ENCODE data around the gene A1BG. TPM values are rescaled to one million over a fixed set of nuclear protein-coding genes. Genes with fewer than 3 reads are reported as not detected.

The A1BG gene
- total RNA-seq, 1 experiment from 2014 or later, result 47.4 TPM

DNA sequence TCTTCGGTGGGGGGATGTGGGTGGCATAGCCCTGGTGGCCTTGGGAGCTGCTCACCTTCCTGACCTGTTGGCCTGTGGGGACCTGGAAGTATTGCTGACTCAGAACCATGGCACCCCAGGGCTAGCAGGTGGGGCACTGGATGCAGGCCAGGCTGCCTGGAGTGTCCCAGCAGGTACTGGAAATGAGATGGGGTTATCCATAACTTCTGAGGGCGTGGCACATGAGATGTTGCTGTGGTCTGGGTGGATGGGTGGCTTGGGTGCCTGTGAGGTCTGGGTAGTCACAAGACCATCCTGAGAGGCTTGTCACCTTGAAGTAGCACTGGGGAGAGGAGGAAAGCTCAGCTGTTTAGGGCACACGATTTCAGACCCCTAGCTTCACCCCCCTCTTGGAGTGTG lies 41.5 kb upstream of the A1BG start:
- H3K36me3 ChIP-seq (ENCODE audit: control insufficient read depth, insufficient read depth, low read length), result peaks cover 16% of the 10 kb centered on the region
- POLR2A ChIA-PET, result interaction anchor here (0.6 kb wide), 1 partner anchor 733 kb away, joined by 3 read pairs; no protein-coding TSS in a partner anchor
- H3K4me3 ChIP-seq (ENCODE audit: low read depth in 2 of 2, low read length in 2 of 2), result no peak overlapping the region
- H3K27me3 ChIP-seq (ENCODE audit: control insufficient read depth, insufficient read depth, low read length), result no peaks in the 10 kb centered on the region
- H3K4me1 ChIP-seq (ENCODE audit: control insufficient read depth, insufficient read depth, low read length), result peaks cover 17% of the 10 kb centered on the region
- DNase-seq (ENCODE audit: low read depth, low spot score), result no peak
- in situ Hi-C loops (cut with HindIII; ENCODE audit: low pct_unique_long_range_greater_than_20kb, low sequenced_read_pairs), result no loop called here
- no peak overlapping the region for H3K27ac ChIP-seq (ENCODE audit: low read length)
- TF ChIP-seq SIN3A (IDR thresholded peaks at IDR 0.05; ENCODE audit: borderline replicate concordance, insufficient read depth, low read depth, low read length), result peak; percentile 14; the same call in 1 of the 2 replicates
- TF ChIP-seq, protein P1, sequence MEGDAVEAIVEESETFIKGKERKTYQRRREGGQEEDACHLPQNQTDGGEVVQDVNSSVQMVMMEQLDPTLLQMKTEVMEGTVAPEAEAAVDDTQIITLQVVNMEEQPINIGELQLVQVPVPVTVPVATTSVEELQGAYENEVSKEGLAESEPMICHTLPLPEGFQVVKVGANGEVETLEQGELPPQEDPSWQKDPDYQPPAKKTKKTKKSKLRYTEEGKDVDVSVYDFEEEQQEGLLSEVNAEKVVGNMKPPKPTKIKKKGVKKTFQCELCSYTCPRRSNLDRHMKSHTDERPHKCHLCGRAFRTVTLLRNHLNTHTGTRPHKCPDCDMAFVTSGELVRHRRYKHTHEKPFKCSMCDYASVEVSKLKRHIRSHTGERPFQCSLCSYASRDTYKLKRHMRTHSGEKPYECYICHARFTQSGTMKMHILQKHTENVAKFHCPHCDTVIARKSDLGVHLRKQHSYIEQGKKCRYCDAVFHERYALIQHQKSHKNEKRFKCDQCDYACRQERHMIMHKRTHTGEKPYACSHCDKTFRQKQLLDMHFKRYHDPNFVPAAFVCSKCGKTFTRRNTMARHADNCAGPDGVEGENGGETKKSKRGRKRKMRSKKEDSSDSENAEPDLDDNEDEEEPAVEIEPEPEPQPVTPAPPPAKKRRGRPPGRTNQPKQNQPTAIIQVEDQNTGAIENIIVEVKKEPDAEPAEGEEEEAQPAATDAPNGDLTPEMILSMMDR (IDR thresholded peaks at IDR 0.05), result no peak
- ATAC-seq, result peak; percentile 10; the same call in 1 of the 2 replicates
- BruUV-seq (replicated peaks), result no TSS peak
- CTCF ChIA-PET, result no interaction called here
- no peaks in the 10 kb centered on the region for H3K9me3 ChIP-seq (ENCODE audit: control insufficient read depth, insufficient read depth, low read depth, low read length)
- intact Hi-C loops (cut with micrococcal nuclease; ENCODE audit: unreplicated experiment), result no loop called here

DNA sequence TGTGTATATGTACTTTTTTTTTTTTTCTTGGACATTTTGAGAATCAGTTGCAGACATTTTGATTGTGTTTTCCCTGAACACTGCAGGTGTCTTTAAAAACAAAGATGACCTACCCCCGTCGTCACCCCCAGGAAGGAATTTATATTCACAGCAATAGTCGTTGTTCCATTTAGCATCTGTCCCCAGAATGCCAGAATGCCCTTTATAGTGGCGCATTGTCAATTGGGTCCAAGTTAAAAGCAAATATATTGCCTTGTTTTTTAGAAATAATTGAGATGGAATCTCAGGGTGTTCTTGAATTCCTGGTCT lies 40.4 kb upstream of the A1BG start:
- H3K9me3 ChIP-seq (ENCODE audit: control insufficient read depth, insufficient read depth, low read depth, low read length), result no peaks in the 10 kb centered on the region
- no TSS peak for BruUV-seq (replicated peaks)
- ATAC-seq, result no peak
- POLR2A ChIA-PET, result no interaction called here
- intact Hi-C loops (cut with micrococcal nuclease; ENCODE audit: unreplicated experiment) (no loop called here), in situ Hi-C loops (cut with HindIII; ENCODE audit: low pct_unique_long_range_greater_than_20kb, low sequenced_read_pairs) (no loop called here)
- no peaks in the 10 kb centered on the region for H3K27me3 ChIP-seq (ENCODE audit: control insufficient read depth, insufficient read depth, low read length)
- peaks cover 23% of the 10 kb centered on the region for H3K36me3 ChIP-seq (ENCODE audit: control insufficient read depth, insufficient read depth, low read length)
- H3K4me3 ChIP-seq (ENCODE audit: low read depth in 2 of 2, low read length in 2 of 2), result no peak overlapping the region
- DNase-seq (ENCODE audit: low read depth, low spot score), result no peak
- peaks cover 23% of the 10 kb centered on the region for H3K4me1 ChIP-seq (ENCODE audit: control insufficient read depth, insufficient read depth, low read length)
- TF ChIP-seq SIN3A (IDR thresholded peaks at IDR 0.05; ENCODE audit: borderline replicate concordance, insufficient read depth, low read depth, low read length) (no peak), POLR2AphosphoS5 (IDR thresholded peaks at IDR 0.05; ENCODE audit: low read depth, low read length) (no peak), TCF7L2 (IDR thresholded peaks at IDR 0.05; ENCODE audit: low read depth, low read length) (no peak)
- TF ChIP-seq, protein P2, sequence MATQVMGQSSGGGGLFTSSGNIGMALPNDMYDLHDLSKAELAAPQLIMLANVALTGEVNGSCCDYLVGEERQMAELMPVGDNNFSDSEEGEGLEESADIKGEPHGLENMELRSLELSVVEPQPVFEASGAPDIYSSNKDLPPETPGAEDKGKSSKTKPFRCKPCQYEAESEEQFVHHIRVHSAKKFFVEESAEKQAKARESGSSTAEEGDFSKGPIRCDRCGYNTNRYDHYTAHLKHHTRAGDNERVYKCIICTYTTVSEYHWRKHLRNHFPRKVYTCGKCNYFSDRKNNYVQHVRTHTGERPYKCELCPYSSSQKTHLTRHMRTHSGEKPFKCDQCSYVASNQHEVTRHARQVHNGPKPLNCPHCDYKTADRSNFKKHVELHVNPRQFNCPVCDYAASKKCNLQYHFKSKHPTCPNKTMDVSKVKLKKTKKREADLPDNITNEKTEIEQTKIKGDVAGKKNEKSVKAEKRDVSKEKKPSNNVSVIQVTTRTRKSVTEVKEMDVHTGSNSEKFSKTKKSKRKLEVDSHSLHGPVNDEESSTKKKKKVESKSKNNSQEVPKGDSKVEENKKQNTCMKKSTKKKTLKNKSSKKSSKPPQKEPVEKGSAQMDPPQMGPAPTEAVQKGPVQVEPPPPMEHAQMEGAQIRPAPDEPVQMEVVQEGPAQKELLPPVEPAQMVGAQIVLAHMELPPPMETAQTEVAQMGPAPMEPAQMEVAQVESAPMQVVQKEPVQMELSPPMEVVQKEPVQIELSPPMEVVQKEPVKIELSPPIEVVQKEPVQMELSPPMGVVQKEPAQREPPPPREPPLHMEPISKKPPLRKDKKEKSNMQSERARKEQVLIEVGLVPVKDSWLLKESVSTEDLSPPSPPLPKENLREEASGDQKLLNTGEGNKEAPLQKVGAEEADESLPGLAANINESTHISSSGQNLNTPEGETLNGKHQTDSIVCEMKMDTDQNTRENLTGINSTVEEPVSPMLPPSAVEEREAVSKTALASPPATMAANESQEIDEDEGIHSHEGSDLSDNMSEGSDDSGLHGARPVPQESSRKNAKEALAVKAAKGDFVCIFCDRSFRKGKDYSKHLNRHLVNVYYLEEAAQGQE (IDR thresholded peaks at IDR 0.05; ENCODE audit: insufficient read depth in 1 of 2, low read depth in 2 of 2, low read length in 1 of 2), result no peak
- TF ChIP-seq, protein P1 (IDR thresholded peaks at IDR 0.05), result no peak
- no peak overlapping the region for H3K27ac ChIP-seq (ENCODE audit: low read length)
- CTCF ChIA-PET, result no interaction called here

Measured in Panc1 (cell line).